Measurements from ENCODE around the gene LHFPL2. TPM values are rescaled to one million over a fixed set of nuclear protein-coding genes. Genes with fewer than 3 reads are reported as not detected.
"Not testable (repeated sequence)": the region's sequence is repeated elsewhere in the genome, so short reads cannot be mapped to it uniquely, and the experiment has no call there.

Gene LHFPL2
- total RNA-seq, 1 donor from 2014 or later: 113 TPM

- H3K9me3 Mint-ChIP-seq (ENCODE audit: unreplicated experiment): peaks cover 5% of the 10 kb centered on the region
- H3K27me3 Mint-ChIP-seq (ENCODE audit: unreplicated experiment): no peaks in the 10 kb centered on the region
- DNase-seq (ENCODE audit: extremely low spot score, unreplicated experiment): peak; percentile 4
- no peak overlapping the region for H3K27ac Mint-ChIP-seq (ENCODE audit: unreplicated experiment)
- no peak overlapping the region for H3K4me3 Mint-ChIP-seq (ENCODE audit: unreplicated experiment)
- peaks cover 38% of the 10 kb centered on the region for H3K4me1 Mint-ChIP-seq (ENCODE audit: unreplicated experiment)
- no peak for TF ChIP-seq CTCF (IDR thresholded peaks at IDR 0.05)
- peaks cover 72% of the 10 kb centered on the region for H3K36me3 Mint-ChIP-seq (ENCODE audit: unreplicated experiment)
Observed at GRCh38 chr5:78622302-78622971, 26.1 kb downstream of the LHFPL2 start.

DNA sequence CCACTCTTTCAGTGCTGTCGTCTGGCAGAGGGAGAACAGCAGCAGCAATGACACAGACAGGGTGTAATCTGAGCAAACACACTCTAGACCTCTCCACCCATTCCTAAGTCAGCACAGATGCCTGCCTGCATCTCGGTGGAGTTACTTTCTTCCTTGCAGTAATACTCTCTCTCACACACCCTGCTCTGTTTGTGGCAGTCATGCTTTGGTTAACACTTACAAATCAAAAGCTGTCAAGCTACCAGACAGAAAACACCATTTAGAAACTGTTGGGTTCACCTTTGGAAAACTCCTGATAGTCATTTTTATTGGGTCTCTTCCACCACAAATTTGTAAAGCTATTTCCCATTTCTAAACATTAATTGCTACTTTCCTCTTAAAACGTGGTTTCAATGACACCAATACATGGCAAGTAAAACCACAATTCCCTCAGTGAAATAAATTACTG is 27.3 kb downstream of the LHFPL2 start:
- TF ChIP-seq CTCF (IDR thresholded peaks at IDR 0.05): no peak
- no peak for DNase-seq (ENCODE audit: extremely low spot score, unreplicated experiment)

GRCh38 chr5:78620119-78620518 is 28.5 kb downstream of the LHFPL2 start:
- Mint-ChIP-seq H3K4me1 (ENCODE audit: unreplicated experiment) (peaks cover 29% of the 10 kb centered on the region), H3K36me3 (ENCODE audit: unreplicated experiment) (peaks cover 73% of the 10 kb centered on the region)
- H3K4me3 Mint-ChIP-seq (ENCODE audit: unreplicated experiment); H3K9me3 Mint-ChIP-seq (ENCODE audit: unreplicated experiment); H3K27me3 Mint-ChIP-seq (ENCODE audit: unreplicated experiment); H3K27ac Mint-ChIP-seq (ENCODE audit: unreplicated experiment); DNase-seq (ENCODE audit: extremely low spot score, unreplicated experiment): not testable (repeated sequence)

More for the DNA sequence above, 27.3 kb downstream of the LHFPL2 start:
- H3K9me3 Mint-ChIP-seq (ENCODE audit: unreplicated experiment): peaks cover 5% of the 10 kb centered on the region
- H3K36me3 Mint-ChIP-seq (ENCODE audit: unreplicated experiment): peaks cover 73% of the 10 kb centered on the region
- no peaks in the 10 kb centered on the region for H3K27me3 Mint-ChIP-seq (ENCODE audit: unreplicated experiment)
- peak overlapping the region; percentile 61 for H3K27ac Mint-ChIP-seq (ENCODE audit: unreplicated experiment)
- H3K4me1 Mint-ChIP-seq (ENCODE audit: unreplicated experiment): peaks cover 32% of the 10 kb centered on the region
- H3K4me3 Mint-ChIP-seq (ENCODE audit: unreplicated experiment): no peak overlapping the region

DNA sequence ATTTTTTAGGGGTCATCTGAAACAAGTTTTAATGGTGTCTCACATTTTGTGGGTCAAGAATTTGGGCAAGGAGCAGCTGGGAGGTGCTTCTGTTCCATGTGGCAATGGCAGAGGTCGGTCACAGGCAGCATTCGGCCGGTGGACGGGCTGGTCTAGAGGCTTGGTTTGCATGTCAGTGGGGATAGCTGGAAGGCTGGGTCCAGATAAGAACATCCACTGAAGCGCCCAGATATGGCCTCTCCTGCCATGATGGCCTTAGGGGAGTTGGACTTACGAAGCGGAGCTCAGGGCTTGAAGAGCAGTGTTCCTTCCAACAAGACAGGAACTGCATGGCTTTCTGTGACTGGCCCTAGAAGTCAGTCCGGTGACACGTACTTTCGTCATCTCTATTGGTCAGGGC is 30.3 kb downstream of the LHFPL2 start:
- no peak for TF ChIP-seq CTCF (IDR thresholded peaks at IDR 0.05)
- DNase-seq (ENCODE audit: extremely low spot score, unreplicated experiment): no peak
- H3K36me3 Mint-ChIP-seq (ENCODE audit: unreplicated experiment): peaks cover 67% of the 10 kb centered on the region

DNA sequence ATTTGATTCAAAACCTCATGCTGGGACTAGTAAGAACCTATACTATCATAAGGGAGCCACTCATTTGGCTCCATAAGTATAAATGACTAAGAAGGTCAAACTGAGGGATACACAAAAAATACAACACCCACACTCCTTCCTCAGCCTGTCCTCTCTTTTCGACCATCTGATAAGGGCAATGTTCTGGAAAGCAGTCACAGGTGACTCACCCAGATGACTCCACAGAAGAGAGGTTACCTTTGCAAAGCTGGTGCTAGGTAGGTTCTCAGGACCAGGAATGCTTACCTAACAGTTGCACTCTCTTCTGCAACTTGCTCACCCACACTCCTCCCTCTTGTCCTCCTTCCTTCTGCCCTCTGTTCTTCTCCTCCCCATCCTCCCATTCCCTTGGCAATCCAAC is 32.9 kb downstream of the LHFPL2 start:
- no peak for DNase-seq (ENCODE audit: extremely low spot score, unreplicated experiment)
- no peaks in the 10 kb centered on the region for H3K27me3 Mint-ChIP-seq (ENCODE audit: unreplicated experiment)
- peaks cover 54% of the 10 kb centered on the region for H3K36me3 Mint-ChIP-seq (ENCODE audit: unreplicated experiment)
- peaks cover 14% of the 10 kb centered on the region for H3K4me1 Mint-ChIP-seq (ENCODE audit: unreplicated experiment)
- TF ChIP-seq CTCF (IDR thresholded peaks at IDR 0.05): no peak
- H3K9me3 Mint-ChIP-seq (ENCODE audit: unreplicated experiment): peaks cover 5% of the 10 kb centered on the region
- no peak overlapping the region for H3K4me3 Mint-ChIP-seq (ENCODE audit: unreplicated experiment)
- H3K27ac Mint-ChIP-seq (ENCODE audit: unreplicated experiment): no peak overlapping the region

More for the DNA sequence above, 30.3 kb downstream of the LHFPL2 start:
- Mint-ChIP-seq H3K4me3 (ENCODE audit: unreplicated experiment) (no peak overlapping the region), H3K27ac (ENCODE audit: unreplicated experiment) (peak overlapping the region; percentile 10), H3K27me3 (ENCODE audit: unreplicated experiment) (no peaks in the 10 kb centered on the region), H3K4me1 (ENCODE audit: unreplicated experiment) (peaks cover 21% of the 10 kb centered on the region), H3K9me3 (ENCODE audit: unreplicated experiment) (peaks cover 5% of the 10 kb centered on the region)
